Tibial nerve (tissue), 4 donors: ENCODE data around the gene ARMH3. TPM values are rescaled to one million over a fixed set of nuclear protein-coding genes. Genes with fewer than 3 reads are reported as not detected.

Experiments used
- DNase-seq, 2 donors: peaks; one replicate each; pipeline ENCODE4 v3.0.0-alpha.2; 2019; ENCODE audit warnings: low spot score in 2 of 2
- H3K27ac ChIP-seq, 4 donors: fragments of 200-600 bp; sonication (generic) in 3 of 4; one replicate each; pipeline ENCODE4 v1.5.1; 2017 to 2019; ENCODE audit warnings: mild to moderate bottlenecking in 1 of 4
- H3K27me3 ChIP-seq, 2 donors: fragments of 200-600 bp; sonication (generic) in 1 of 2; one replicate each; pipeline versions ENCODE4 v1.5.1 to v1.6.0; 2017 to 2019
- H3K36me3 ChIP-seq, 3 donors: fragments of 200-600 bp; sonication (generic); one replicate each; pipeline ENCODE4 v1.5.1; 2018 to 2019
- H3K4me1 ChIP-seq, 4 donors: fragments of 200-600 bp; sonication (generic) in 3 of 4; one replicate each; pipeline ENCODE4 v1.5.1; 2017 to 2019
- H3K4me3 ChIP-seq, 4 donors: fragments of 200-600 bp; sonication (generic) in 3 of 4; one replicate each; pipeline ENCODE4 v1.5.1; 2017 to 2019; ENCODE audit warnings: mild to moderate bottlenecking in 1 of 4, moderate library complexity in 1 of 4
- H3K9me3 ChIP-seq, 4 donors: fragments of 200-600 bp; sonication (generic) in 3 of 4; one replicate each; pipeline ENCODE4 v1.5.1; 2017 to 2019
- EP300 ChIP-seq, 2 donors: sonication (generic); formaldehyde crosslinking; IDR thresholded peaks; one replicate each; pipeline ENCODE4 v1.6.1; 2017; ENCODE audit warnings: antibody characterized with exemption in 2 of 2, mild to moderate bottlenecking in 1 of 2
- POLR2A ChIP-seq, 2 donors: fragments of 450-650 bp; IDR thresholded peaks; one replicate each; pipeline ENCODE4 v1.6.1; 2017; ENCODE audit warnings: antibody characterized with exemption in 2 of 2, mild to moderate bottlenecking in 2 of 2, moderate library complexity in 2 of 2
- WGBS, 2 donors: methylation state at CpG; one replicate each; pipeline ENCODE4 v1.1.5; 2018; 5-methylcytosine and 5-hydroxymethylcytosine counted together
- total RNA-seq, 4 donors: library from RNA; depleted of rRNA; stranded (reverse); fragments of >200 nt; gene quantifications; one replicate each; pipeline ENCODE4 v1.1.0, GENCODE V29; 2016
- TF ChIP-seq, protein P1 (sequence below), 5 experiments: fragments of 200-600 bp in 3 of 5; fragments of 450-650 bp in 2 of 5; sonication (generic) in 3 of 5; IDR thresholded peaks; one replicate each; pipeline ENCODE4 v1.5.1; 2016 to 2019; ENCODE audit warnings: antibody characterized with exemption in 5 of 5, mild to moderate bottlenecking in 3 of 5, moderate library complexity in 2 of 5

ARMH3 gene
- total RNA-seq, 4 donors from 2014 or later = 16.9 to 19.5 (median 18.5) TPM

DNA sequence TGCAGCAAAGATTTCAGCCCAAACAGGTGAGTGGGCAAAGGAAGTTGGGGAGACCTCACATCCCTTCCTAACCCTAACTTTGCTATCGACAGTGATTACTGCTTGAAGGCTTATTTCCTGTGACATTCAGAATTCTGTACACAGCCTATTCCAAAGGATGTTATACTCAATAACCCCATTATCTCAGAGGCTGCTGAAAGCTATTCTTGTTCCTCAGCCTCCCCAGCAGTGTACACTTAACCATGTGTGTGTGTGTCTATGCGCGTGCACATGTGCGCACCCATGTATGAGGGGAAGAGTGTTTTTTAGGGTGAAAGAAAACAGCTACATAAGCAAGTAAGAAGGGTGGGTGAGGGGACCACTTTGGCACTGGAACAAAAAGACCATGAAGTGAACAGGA lies 122.0 kb downstream of the ARMH3 start:
- no peak overlapping the region for H3K27ac ChIP-seq
- peaks cover 0 to 15% (median 2%) of the 10 kb centered on the region in 4 donors for H3K4me1 ChIP-seq
- DNase-seq = no peak
- H3K9me3 ChIP-seq = no peaks in the 10 kb centered on the region
- WGBS, 2 donors = 49 to 53% methylated on average over 4 of the region's 4 CpGs
- no peak overlapping the region for H3K4me3 ChIP-seq
- TF ChIP-seq POLR2A (IDR thresholded peaks at IDR 0.05) = no peak
- TF ChIP-seq, protein P1, sequence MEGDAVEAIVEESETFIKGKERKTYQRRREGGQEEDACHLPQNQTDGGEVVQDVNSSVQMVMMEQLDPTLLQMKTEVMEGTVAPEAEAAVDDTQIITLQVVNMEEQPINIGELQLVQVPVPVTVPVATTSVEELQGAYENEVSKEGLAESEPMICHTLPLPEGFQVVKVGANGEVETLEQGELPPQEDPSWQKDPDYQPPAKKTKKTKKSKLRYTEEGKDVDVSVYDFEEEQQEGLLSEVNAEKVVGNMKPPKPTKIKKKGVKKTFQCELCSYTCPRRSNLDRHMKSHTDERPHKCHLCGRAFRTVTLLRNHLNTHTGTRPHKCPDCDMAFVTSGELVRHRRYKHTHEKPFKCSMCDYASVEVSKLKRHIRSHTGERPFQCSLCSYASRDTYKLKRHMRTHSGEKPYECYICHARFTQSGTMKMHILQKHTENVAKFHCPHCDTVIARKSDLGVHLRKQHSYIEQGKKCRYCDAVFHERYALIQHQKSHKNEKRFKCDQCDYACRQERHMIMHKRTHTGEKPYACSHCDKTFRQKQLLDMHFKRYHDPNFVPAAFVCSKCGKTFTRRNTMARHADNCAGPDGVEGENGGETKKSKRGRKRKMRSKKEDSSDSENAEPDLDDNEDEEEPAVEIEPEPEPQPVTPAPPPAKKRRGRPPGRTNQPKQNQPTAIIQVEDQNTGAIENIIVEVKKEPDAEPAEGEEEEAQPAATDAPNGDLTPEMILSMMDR (IDR thresholded peaks at IDR 0.05) = no peak
- no peak for TF ChIP-seq EP300 (IDR thresholded peaks at IDR 0.05)
- no peaks in the 10 kb centered on the region for H3K36me3 ChIP-seq
- no peaks in the 10 kb centered on the region for H3K27me3 ChIP-seq

DNA sequence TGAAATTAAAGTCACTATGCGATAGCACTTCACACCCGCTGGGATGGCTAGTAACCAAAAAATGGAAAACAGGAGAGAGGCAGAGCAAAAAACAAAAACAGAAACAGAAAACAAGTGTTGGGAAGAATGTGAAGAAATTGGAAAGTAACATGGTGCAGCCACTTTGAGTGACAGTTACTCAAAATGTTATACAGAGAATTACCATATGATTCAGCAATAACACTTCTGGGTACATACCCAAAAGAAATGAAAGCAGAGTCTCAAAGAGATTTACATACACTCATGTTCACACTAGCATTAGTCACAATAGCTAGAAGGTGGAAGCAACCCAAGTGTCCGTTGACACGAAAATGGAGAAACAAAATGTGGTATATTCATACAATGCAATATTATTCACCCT lies 123.8 kb downstream of the ARMH3 start:
- 93% methylated on average over 4 of the region's 4 CpGs for WGBS, 2 donors

DNA sequence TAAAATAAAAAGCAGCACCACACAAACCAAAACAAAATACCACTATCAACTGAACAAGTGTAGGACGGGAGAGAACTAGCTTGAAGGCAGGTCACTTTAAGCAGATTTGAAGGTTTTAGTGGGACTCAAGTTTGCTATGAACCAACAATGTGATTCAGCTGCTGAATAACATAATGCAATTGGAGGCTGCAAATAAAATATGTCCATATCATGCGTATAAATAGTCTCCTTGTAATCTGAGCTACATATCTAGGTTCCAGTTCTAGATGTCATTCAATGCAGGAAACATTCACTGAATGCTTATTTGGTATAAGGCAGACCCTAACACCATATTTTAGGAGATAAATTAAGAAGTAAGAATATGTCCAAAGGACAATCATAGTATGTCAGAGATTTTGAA lies 130.9 kb downstream of the ARMH3 start:
- H3K27me3 ChIP-seq = no peaks in the 10 kb centered on the region
- TF ChIP-seq POLR2A (IDR thresholded peaks at IDR 0.05) (no peak), EP300 (IDR thresholded peaks at IDR 0.05) (no peak)
- TF ChIP-seq, protein P1 (IDR thresholded peaks at IDR 0.05) = no peak
- no peak overlapping the region for H3K27ac ChIP-seq
- no peak for DNase-seq
- peaks cover 0 to 3% (median 0%) of the 10 kb centered on the region in 3 donors for H3K36me3 ChIP-seq
- H3K4me1 ChIP-seq = peaks cover 0 to 7% (median 0%) of the 10 kb centered on the region in 4 donors
- 80 to 91% methylated on average over 2 of the region's 2 CpGs for WGBS, 2 donors
- H3K4me3 ChIP-seq = no peak overlapping the region
- H3K9me3 ChIP-seq = no peaks in the 10 kb centered on the region

More for the DNA sequence above, 123.8 kb downstream of the ARMH3 start:
- Histone ChIP-seq H3K4me1 (no peaks in the 10 kb centered on the region), H3K36me3 (no peaks in the 10 kb centered on the region), H3K27me3 (no peaks in the 10 kb centered on the region), H3K9me3 (no peaks in the 10 kb centered on the region), H3K4me3 (no peak overlapping the region), H3K27ac (no peak overlapping the region)
- DNase-seq = no peak
- TF ChIP-seq, protein P1 (IDR thresholded peaks at IDR 0.05) = no peak
- TF ChIP-seq POLR2A (IDR thresholded peaks at IDR 0.05) = no peak
- no peak for TF ChIP-seq EP300 (IDR thresholded peaks at IDR 0.05)

DNA sequence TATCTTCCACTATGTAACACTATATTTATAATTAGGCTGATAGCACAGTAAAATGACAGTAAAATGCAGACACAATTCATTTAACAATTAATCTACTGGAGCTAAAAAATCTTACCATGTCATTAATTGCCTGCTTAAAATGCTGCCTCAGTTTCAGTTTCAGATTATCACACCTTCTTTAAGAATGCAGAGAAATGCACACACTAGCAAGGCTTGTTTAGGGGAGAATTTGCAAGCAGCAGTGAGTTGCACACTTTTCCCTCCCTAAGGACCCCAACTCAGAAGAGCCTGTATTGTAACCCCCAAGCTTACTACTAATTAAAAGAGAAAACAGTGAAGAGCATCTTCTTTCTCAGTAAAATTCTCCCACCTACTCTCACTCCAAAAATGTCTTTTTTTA lies 132.7 kb downstream of the ARMH3 start:
- H3K9me3 ChIP-seq = no peaks in the 10 kb centered on the region
- no peak overlapping the region for H3K27ac ChIP-seq
- H3K27me3 ChIP-seq = no peaks in the 10 kb centered on the region
- no peak for DNase-seq
- no peak overlapping the region for H3K4me3 ChIP-seq
- peaks cover 0 to 7% (median 0%) of the 10 kb centered on the region in 4 donors for H3K4me1 ChIP-seq
- peaks cover 0 to 3% (median 0%) of the 10 kb centered on the region in 3 donors for H3K36me3 ChIP-seq
- TF ChIP-seq POLR2A (IDR thresholded peaks at IDR 0.05) = no peak
- TF ChIP-seq, protein P1 (IDR thresholded peaks at IDR 0.05) = no peak
- TF ChIP-seq EP300 (IDR thresholded peaks at IDR 0.05) = no peak

DNA sequence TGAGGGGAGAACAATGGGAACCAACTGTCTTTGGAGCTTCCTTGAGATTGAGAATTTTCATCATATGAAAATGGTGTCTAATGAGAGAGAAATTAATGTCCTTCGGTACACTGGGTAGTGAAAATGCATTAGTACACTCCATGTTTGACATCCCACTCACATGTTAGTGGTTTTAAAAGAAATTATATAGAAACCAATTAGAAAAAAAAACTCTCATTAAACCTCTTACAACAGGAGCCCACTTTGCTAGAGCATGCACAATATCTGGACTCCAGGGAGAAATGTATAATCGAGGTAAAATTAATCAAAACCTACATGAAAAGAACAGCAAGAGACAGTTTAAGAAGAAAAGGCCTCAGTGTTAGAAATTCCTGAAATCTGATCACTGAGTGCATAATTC lies 133.1 kb downstream of the ARMH3 start:
- no peaks in the 10 kb centered on the region for H3K9me3 ChIP-seq
- no peak for DNase-seq
- TF ChIP-seq, protein P1 (IDR thresholded peaks at IDR 0.05) = no peak
- TF ChIP-seq POLR2A (IDR thresholded peaks at IDR 0.05) = no peak
- TF ChIP-seq EP300 (IDR thresholded peaks at IDR 0.05) = no peak
- no peak overlapping the region for H3K27ac ChIP-seq
- peaks cover 0 to 3% (median 0%) of the 10 kb centered on the region in 3 donors for H3K36me3 ChIP-seq
- H3K27me3 ChIP-seq = no peaks in the 10 kb centered on the region
- no peak overlapping the region for H3K4me3 ChIP-seq
- peaks cover 0 to 7% (median 0%) of the 10 kb centered on the region in 4 donors for H3K4me1 ChIP-seq
- 59 to 73% methylated on average over 2 of the region's 2 CpGs for WGBS, 2 donors
